ENCODE measurements around the gene ADSL.
"Not testable (repeated sequence)": the region's sequence is repeated elsewhere in the genome, so short reads cannot be mapped to it uniquely, and the experiment has no call there.

The ADSL gene

DNA sequence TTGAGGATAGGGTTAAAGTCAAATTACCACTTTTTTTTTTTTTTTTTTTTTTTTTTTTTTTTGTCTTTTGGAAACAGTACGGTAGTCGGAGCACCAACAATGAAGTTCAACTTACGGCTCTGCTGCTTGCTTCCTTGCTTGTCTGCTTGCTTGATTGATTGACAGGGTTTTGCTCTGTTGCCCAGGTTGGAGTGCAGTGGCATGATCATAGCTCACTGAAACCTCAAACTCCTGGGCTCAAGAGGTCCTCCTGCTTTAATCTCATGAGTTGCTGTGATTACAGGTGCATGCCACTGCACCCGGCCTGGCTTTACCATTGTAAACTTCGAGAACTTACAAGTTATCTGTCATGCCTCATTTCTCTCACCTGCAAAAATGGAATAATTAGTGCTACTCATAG, 29.8 kb downstream of the ADSL start:
- no peak for DNase-seq

DNA sequence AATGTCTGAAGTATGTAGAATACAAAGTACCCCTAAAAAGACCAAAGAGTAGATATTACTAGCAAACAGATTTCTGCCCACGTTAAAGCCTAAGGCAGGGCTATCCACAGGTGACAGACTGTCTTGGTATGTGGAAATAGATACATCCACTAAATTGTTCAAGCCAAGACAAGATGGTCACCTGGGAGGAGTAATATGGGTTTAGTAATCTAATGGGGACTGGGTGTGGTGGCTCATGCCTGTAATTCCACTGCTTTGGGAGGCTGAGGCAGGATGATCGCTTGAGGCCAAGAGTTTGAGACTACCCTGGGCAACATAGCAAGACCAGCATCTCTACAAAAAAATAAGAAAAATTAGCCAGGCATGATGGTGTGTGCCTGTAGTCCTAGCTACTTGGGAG, 31.6 kb downstream of the ADSL start:
- DNase-seq = no peak

DNA sequence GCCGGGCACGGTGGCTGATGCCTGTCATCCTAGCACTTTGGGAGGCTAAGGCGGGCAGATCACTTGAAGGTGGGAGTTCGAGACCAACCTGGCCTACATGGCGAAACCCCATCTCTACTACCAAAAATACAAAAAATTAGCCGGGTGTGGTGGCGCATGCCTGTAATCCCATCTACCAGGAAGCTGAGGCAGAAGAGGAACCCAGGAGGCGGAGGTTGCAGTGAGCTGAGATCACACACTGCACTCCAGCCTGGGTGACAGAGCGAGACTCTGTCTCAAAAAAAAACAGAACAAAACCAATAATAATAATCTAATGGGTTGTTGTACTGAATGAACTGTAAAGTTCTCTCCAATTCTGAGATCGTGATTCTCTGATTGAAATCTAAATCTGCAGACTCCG, 32.1 kb downstream of the ADSL start:
- not testable (repeated sequence) for DNase-seq

DNA sequence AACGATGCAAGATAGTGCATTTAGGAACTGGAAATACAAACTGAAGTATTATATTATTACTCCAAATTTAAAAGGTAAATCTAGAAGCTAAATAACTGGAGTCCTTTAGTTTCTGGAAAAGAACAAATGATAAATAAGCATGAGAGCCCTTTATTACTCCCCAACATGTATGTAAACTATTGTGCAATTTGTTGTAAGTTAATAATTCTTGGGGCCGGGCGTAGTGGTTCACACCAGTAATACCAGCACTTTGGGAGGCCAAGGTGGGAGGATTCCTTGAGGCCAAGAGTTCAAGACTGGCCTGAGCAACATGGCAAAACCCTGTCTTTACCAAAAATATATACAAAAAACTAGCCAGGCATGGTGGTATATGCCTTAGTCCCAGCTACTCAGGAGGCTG, 35.2 kb downstream of the ADSL start:
- no peak for DNase-seq

DNA sequence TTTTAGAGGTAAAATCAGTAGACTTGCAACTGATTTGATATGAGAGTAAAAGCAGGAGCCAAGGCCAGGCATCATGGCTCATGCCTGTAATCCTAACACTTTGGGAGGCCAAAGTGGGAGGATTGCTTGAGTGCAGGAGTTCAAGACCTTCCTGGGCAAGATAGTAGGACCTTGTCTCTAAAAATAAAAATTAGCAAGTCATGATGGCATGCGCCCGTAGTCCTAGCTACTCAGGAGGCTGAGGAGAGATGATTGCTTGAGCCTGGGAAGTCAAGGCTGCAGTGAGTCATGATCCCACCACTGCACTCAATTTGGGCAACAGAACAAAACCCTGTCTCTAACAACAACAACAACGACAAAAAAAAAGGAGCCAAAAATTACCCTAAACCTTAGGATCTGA, 37.6 kb downstream of the ADSL start:
- no peak for DNase-seq

DNA sequence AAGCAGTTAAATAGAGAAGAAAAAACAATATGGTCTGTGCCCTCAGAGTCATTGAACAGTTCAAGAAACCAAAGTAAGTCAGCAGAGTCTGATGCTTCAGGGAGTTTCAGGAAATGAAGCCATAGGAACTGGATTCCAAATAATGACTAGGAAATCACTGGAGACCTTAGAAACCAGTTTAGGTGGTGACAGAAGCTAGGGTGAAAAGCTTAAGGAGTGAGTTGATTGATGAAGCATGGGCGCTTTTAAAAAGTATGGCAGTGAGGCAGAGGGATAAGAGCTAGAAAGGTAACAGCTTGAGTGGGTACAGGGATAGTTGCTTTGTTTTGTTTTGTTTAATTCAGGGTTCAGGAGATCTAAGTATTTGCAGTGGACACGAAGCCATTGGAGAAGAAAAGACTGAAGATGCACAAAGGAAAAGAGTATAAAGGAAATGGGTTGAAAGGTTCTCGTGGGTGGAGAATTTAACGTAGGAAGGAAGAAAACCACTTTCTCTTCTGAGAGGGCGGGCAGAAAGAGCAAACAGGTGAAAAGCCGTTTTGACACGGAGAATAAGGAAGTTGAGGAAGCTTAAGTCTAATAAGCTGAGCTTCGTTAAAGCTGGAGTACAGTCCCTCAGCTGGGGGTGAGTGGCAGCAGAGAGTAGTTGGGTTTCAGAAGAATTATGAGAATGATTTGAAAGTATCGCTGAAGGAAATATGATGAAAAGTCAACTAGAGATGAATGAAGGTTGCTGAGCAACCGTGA, 38.9 kb downstream of the ADSL start:
- no peak for DNase-seq

DNA sequence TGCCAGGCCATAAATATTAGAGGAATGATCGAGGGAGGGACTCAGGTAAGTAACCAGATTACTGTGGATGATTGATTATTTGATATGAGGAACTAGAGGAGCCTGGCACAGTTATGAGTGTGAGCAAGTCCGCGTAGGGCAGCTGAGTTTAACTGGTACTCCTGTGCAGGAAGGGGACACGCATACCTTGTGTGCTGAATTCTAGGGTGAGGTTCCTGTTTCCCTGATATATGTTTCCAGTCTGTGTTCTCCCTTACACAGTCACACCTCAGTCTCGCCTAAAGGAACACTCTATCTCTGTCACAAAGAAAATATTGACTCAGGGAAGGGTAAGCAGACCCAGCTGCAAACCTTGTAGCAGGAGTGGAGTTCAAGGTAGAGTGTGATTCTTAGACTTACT, 41.4 kb downstream of the ADSL start:
- no peak for DNase-seq

DNA sequence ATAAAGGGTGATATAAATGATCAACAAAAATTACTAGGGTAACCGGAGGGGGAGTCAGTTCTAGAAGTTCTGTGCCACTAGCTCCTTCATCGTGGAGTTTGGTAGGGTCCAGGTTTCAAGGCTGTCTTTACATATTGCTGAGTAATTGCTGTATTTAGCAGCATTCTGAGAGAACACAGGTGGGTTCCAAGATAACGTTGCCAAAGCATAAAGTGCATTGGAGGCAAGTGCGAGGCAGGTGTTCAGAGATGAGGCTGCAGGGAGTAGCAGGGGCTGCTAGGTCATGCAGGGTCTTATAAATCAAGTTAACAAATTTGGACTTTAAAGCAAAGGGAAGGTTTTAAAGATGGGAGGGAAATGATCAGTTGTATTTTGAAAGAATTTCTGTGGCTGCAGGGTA, 41.9 kb downstream of the ADSL start:
- no peak for DNase-seq

DNA sequence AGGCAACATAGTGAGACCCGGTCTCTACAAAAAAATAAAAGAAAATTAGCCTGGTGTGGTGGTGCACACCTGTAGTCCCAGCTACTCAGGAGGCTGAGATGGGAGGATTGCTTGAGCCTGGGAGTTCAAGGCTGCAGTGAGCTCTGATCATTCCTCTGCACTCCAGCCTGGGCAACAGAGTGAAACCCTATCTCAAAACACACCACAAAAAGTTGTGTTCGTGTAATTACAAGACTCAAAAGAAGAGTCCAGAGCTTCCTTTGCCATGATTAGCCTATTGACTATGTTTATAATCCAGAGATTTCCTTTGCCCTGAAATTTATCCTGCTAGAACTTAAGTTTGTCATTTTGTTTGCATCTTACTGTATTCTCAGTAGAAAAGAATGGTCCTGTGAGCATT, 45.1 kb downstream of the ADSL start:
- no peak for DNase-seq

DNA sequence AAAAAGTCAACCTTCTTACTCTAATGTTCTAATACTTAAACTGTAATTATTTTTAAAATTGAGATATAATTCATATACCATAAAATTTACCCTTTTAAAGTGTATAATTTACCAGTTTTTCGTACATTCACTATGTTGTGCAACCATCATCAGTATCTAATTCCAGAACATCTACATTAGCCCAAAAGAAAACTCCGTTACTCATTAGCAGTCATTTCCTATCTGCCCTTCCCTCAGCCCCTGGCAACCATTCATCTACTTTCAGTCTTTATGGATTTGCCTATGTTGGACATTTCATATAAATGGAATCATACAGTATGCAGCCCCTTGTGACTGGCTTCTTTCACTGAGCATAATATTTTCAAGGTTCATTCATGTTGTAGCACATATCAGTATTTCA, 46.3 kb downstream of the ADSL start:
- no peak for DNase-seq

DNA sequence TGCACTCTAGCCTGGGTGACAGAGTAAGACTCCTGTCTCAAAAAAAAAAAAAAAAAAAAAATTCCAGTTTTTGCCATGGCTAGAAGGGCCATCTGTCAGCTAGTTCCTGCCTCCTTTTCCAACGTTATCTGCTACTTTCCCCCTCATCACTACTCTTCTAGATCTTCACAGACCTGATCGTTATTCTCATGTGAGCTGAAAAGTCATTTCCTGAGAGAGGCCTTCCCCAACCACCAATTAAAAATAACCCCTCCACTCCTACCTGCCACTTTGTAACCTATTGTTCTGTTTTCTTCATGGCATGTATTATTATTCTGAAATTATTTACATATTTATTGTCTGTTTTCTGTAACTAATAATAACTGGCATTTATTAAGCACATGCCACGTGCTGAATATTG, 48.3 kb downstream of the ADSL start:
- no peak for DNase-seq

DNA sequence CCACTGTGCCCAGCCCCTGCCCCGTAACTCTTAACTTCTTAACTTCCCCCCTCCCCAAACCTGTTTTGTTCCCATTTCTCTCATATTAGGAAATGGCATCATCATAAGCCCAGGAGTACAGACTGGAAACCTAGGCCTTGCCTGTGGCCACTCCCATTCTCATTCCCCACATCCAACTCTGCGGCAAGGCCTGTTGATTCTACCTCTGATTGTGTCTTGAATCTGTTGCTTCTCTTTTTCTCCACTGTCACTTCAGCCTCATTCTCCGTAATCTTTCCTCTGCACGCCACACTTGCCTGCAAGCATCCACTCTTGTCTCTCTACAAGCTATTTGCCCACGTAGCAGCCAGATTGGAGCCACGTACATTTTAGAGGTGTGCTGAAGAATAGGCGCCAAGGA, 49.3 kb downstream of the ADSL start:
- no peak for DNase-seq

DNA sequence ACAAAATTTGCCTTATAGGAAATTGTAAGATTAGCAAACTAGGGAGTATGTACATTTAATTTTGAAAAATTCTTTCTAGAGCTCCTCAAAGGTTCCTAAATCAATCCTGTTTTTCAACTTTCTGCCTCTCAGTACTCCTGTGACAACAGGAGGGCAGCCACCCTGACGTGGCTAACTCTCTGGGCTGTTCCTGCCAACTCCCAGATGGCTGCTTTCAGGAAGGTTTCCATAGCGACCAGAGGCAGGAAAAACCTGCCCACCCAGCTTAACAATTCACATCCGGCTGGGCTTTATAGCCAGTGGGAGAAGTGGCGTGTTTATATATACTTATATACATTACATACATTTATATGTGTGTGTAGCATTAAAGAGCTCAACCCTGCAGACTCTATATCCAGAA, 50.6 kb downstream of the ADSL start:
- DNase-seq = no peak

DNA sequence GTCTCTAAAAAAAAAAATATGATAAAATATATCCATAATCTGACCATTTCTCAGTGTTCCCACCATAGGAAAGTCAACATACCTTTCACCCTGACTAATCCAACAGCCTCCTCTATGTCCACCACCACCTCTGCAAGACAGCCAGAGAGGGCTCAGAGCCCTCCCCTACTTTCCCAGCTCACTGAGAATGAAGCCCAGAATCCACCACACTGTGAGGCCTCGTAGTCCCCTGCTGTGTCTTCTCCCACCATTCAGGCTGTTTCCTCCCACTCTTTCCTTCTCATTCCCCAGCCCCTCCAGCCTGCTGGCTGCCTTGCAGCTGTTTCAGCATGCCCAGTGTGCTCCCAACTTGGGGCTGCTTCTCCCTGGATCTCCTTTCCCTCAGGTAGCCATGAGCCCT, 51.1 kb downstream of the ADSL start:
- DNase-seq = no peak

DNA sequence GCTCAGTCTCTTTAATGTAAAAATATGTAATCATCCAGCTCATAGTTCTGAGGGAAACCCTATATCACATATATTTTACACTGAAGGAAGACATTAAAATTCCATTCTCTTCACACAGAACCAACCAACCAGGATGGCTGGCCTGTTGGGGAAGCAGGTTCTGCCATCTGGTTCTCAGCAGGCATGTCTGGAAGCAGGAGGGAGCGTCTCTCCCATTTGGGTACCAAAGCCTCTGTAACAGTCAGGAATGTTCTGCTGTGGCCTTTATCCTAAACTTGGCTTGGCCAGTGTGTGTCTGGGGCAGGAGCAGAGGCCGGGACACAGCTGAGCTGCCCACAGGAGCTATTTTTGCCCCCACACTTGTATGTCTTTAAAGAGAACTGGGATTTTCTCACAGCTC, 53.3 kb downstream of the ADSL start:
- DNase-seq = no peak

DNA sequence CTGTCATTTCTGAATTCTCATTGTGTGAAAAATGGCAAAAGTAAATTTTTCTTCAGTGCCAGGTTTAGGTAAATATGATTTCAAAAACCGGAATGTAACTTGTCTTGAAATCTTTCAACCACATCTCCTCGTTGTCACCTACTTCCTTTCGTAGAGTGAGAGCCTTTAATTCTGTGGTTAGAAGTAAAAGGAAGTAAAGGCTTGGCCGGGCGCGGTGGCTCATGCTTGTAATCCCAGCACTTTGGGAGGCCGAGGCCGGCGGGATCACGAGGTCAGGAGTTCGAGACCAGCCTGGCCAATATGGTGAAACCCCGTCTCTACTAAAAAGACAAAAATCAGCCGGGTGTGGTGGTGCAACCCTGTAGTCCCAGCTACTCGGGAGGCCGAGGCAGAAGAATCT, 53.9 kb downstream of the ADSL start:
- no peak for DNase-seq

DNA sequence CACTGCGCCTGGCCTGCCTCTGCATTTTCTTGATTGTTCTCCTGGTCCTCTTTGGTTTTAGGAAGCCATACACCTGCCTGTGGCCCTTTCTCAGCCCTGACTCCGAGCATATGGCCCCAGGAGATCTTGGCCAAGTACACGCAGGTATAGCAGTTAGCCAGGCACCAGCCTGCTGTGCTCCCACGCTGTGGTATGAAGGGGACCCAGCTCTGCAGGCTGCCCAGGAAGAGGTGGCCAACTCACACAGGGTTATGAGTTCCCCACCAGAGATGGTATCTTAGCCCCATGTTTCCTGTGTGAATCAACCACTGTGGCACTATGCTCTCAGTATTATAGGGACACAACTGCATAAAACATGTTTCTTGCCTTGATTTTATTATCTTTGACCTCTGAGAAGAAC, 55.2 kb downstream of the ADSL start:
- no peak for DNase-seq

DNA sequence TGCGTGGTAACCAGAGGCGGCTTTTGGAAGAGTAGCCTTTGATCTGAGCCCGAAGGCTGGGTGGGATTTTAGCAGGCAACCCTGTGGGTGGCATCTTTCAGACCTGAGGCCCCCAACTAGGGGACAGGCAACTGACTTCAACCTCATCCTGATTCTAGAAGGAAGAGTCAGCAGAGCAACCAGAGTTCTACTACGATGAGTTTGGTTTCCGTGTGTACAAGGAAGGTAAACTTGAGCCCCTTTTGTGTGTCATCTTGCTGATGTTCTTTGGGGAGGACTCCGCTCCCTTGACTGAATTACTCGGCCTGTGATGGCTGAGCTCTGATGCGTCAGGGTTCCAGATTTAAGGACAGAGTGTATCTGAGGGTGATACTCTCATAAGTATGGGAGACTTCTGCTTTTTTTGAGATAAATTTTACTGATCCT, 55.7 kb downstream of the ADSL start:
- no peak for DNase-seq

DNA sequence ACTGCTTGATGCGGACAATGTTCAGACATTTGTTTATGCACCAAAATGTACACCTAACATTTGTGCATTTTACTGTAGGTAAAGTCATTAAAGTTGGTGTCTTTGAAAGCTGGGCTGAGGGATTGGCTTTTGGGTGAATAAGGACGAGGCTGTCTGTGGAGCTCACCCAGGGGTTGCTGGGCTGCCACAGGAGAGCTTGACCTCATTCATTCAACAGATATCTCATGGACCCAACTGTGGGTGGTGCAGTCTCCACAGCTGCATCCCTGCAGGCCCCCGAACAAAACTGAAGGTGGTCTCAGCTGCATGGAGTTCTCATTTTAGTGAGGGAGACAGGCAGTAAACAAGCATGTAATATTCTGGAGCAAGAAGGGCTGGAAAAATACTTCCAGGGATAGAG, 56.8 kb downstream of the ADSL start:
- DNase-seq = no peak

DNA sequence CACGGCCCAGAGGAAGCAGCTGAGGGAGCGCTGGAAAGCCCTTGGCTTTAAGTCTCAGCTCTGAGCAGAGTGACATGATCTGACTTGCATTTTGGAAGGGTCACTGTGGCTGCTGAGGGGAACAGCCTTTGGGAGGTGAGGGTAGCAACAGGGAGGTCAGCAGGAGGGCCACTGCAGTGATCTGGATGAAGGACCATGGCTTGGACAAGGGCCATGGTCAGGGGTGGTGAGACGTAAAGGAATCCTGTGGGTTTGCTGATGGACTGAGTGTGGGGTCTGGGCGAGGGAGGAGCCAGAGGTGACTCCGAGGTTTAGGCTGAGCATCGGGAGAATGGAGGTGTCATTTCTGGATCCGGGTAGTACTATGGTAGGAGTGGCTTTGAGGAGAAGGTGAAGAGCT, 57.4 kb downstream of the ADSL start:
- DNase-seq = no peak

DNA sequence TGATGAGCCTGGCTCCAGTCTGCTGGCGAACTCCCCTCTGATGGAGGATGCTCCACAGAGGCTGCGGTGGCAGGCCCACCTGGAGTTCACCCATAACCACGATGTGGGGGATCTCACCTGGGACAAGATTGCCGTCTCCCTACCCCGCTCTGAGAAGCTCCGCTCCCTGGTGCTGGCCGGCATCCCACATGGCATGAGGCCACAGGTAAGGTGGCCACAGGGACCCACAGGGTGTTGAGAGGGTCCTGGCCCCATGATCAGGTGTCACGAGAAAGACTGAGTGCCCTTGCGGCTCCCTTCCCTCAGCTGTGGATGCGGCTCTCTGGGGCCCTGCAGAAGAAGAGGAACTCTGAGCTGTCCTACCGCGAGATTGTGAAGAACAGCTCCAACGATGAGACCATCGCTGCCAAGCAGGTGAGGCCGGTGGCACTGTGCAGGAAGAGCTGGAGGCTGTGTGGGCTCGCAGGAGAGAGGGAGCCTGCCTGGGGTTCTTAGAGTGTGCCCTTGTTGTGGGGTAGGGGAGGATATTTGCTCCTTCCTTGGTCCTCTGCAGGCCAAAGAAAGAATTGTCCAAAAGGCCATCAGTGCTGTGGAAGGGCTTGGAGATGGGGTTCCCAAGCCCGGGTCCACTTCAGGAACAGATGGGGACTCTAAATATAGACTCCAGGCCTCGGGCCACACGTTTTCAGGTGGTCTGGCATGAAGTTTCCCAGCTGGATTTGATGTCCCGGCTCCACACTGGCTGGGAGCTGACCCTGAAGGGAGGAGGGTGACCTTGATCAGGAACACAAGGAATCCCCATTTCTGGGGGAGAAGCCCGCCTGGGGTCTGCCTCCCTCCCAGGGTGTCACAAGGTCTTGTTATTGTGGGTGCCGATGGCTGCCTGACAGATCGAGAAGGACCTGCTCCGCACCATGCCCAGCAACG, 58.2 kb downstream of the ADSL start:
- DNase-seq = no peak

DNA sequence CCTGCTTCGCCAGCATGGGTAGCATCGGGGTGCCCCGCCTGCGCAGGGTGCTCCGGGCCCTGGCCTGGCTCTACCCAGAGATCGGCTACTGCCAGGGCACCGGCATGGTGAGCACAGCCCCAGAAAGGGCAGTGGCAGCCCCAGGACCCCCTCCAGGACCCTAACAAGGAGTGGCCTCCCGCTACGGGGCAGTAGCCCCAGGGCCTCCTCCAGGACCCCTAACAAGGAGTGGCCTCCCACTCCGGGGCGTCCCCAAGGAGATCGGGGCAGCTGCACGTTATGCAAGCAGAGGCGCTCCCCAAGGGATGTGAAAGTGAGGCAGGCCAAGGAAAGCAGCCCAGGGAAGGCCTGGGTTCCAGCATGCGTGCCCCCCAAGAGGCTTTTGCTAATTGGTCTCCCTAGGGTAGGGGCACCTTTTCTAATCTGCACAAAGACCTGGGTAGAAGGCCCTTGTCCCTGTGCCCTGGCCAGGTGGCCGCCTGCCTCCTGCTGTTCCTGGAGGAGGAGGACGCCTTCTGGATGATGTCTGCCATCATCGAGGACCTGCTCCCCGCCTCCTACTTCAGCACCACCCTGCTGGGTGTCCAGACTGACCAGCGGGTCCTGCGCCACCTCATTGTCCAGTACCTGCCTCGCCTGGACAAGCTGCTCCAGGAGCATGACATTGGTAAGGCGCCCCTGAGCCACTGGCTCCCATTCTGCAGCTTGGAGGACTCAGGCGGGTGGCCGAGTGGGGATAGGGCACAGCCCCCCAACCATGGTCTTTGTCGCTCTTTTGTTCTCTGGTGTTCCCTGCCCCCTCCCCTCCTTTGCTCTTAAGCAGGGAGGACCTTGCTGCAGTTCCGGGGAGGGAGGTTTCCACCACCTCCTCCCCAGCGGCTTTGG, 59.1 kb downstream of the ADSL start:
- no peak for DNase-seq

All from NCI-H1436 treated with DMSO at 0.1 percent for 48 hours (cell line).